Measurements from ENCODE around the gene CSRP3.
A peak's percentile ranks its signal among the peaks of the same experiment; 100 is the strongest.

GRCh38 chr11:19176629-19177186 is 25.1 kb downstream of the CSRP3 start:
- no peak for TF ChIP-seq CTCF (IDR thresholded peaks at IDR 0.05; ENCODE audit: extremely low read depth in 1 of 2, insufficient read depth in 1 of 2, low read depth in 1 of 2, low read length in 2 of 2)
- TF ChIP-seq POLR2A (IDR thresholded peaks at IDR 0.05; ENCODE audit: low read depth, low read length) = no peak
- TF ChIP-seq POLR2AphosphoS5 (IDR thresholded peaks at IDR 0.05; ENCODE audit: insufficient read depth, low read depth, low read length) = no peak
- no peak for TF ChIP-seq EZH2 (IDR thresholded peaks at IDR 0.05; ENCODE audit: borderline replicate concordance, low read depth, low read length, severe bottlenecking)
- no peak for TF ChIP-seq MYC (IDR thresholded peaks at IDR 0.05; ENCODE audit: low read depth, low read length)
- TF ChIP-seq MAX (IDR thresholded peaks at IDR 0.05; ENCODE audit: insufficient read depth, insufficient read length) = no peak
- no peak for TF ChIP-seq FOS (IDR thresholded peaks at IDR 0.05; ENCODE audit: borderline replicate concordance, insufficient read depth, low read length)
- TF ChIP-seq GATA2 (IDR thresholded peaks at IDR 0.05; ENCODE audit: insufficient read depth, insufficient read length, low read depth, low read length) = peak; percentile 27

Measured in endothelial cell of umbilical vein (primary cell).